ENCODE results near the gene SHROOM3. TPM values are rescaled to one million over a fixed set of nuclear protein-coding genes. Genes with fewer than 3 reads are reported as not detected.
A peak's percentile ranks its signal among the peaks of the same experiment; 100 is the strongest.

SHROOM3 gene
- total and polyA plus RNA-seq, 2 donors from 2014 or later = 5.5 to 67.3 TPM

DNA sequence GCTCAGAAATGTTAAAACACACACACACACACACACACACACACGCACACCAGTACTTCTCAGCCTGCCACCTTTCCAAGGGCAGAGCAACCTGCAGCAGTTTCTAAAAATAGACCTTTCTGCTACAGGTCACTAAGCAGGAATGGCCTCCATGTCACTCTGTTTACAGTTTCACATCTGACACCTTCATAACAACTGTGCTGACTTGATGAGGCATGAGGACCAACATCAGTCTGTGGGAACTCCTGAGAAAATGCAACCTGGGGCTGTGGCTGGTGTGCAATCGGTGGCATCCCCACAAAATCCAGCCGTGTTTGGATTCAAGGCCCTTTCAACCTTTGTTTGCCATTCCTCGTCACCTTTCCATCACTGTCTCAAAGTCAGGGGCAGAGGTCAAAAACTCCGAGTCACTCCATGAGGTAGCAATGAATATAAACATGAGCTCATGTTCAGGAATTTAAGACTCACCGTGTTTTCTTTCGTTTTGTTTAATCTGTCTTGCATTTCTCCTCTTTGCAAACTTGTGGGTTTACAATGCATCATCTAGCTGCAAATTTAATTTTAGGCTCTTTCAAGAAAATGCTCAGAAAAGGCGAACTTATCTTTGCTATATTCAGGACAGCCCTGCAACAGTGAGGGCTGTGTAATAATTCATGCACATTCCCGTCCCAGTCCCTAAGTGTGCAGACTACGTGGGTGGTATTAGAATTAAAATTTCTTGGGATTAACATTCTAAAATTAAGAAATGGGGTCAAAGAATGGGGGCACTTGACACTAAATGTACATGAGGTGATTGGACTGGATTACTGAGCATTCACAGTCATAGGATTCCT is 135.3 kb downstream of the SHROOM3 start:
- Histone ChIP-seq H3K9me3 (ENCODE audit: control insufficient read depth in 2 of 3, insufficient read depth in 1 of 3, low read length in 3 of 3) (no peaks in the 10 kb centered on the region), H3K27ac (ENCODE audit: low read depth in 2 of 2, low read length in 2 of 2) (peak overlapping the region; percentile 86 to 90), H3K36me3 (ENCODE audit: control insufficient read depth in 2 of 3, insufficient read depth in 3 of 3, low read length in 3 of 3) (no peaks in the 10 kb centered on the region), H3K27me3 (ENCODE audit: control insufficient read depth, insufficient read depth, low read length) (no peaks in the 10 kb centered on the region), H3K4me1 (ENCODE audit: control insufficient read depth in 2 of 3, insufficient read depth in 2 of 3, low read depth in 1 of 3, low read length in 3 of 3) (peaks cover 6 to 31% (median 9%) of the 10 kb centered on the region in 3 donors), H3K4me3 (ENCODE audit: low read length in 3 of 3) (peak overlapping the region in 2 of 3 donors; percentile 19 to 21), H3K9ac (ENCODE audit: low read length in 3 of 3) (peak overlapping the region in 1 of 3 donors; percentile 60)
- intact Hi-C loops (cut with DNase I) = no loop called here
- DNase-seq (peak in 4 of 5 donors; percentile 66 to 93 (median 84)), FAIRE-seq (no peak)
- TF ChIP-seq, protein P1, sequence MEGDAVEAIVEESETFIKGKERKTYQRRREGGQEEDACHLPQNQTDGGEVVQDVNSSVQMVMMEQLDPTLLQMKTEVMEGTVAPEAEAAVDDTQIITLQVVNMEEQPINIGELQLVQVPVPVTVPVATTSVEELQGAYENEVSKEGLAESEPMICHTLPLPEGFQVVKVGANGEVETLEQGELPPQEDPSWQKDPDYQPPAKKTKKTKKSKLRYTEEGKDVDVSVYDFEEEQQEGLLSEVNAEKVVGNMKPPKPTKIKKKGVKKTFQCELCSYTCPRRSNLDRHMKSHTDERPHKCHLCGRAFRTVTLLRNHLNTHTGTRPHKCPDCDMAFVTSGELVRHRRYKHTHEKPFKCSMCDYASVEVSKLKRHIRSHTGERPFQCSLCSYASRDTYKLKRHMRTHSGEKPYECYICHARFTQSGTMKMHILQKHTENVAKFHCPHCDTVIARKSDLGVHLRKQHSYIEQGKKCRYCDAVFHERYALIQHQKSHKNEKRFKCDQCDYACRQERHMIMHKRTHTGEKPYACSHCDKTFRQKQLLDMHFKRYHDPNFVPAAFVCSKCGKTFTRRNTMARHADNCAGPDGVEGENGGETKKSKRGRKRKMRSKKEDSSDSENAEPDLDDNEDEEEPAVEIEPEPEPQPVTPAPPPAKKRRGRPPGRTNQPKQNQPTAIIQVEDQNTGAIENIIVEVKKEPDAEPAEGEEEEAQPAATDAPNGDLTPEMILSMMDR (IDR thresholded peaks at IDR 0.05; ENCODE audit: borderline replicate concordance, extremely low read depth, insufficient read depth) = no peak

DNA sequence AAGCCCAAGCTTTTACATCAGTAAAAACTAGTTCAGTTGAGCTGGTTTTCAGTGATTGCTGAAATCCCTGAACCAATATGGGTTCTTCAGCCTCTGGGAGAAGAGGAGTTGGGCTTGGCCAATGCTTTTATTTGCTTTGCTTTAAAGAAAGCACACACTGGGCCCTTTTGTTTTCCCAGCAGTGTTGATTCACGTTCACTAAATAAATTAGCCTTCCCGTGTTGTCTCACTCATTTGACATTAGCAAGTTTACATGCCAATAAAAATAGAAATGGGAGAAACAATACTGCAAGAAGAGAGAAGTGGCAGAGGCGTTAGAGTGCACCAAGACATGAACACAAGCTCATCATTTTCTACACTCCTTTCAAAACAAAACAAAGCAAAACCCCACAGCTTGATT is 136.2 kb downstream of the SHROOM3 start:
- peaks cover 6 to 31% (median 9%) of the 10 kb centered on the region in 3 donors for H3K4me1 ChIP-seq (ENCODE audit: control insufficient read depth in 2 of 3, insufficient read depth in 2 of 3, low read depth in 1 of 3, low read length in 3 of 3)
- no peaks in the 10 kb centered on the region for H3K27me3 ChIP-seq (ENCODE audit: control insufficient read depth, insufficient read depth, low read length)
- peak overlapping the region; percentile 86 to 90 for H3K27ac ChIP-seq (ENCODE audit: low read depth in 2 of 2, low read length in 2 of 2)
- H3K4me3 ChIP-seq (ENCODE audit: low read length in 3 of 3) = no peak overlapping the region
- no peaks in the 10 kb centered on the region for H3K9me3 ChIP-seq (ENCODE audit: control insufficient read depth in 2 of 3, insufficient read depth in 1 of 3, low read length in 3 of 3)
- DNase-seq (peak in 1 of 5 donors; percentile 45), FAIRE-seq (no peak)
- intact Hi-C loops (cut with DNase I) = no loop called here
- no peak overlapping the region for H3K9ac ChIP-seq (ENCODE audit: low read length in 3 of 3)
- TF ChIP-seq, protein P1 (IDR thresholded peaks at IDR 0.05; ENCODE audit: borderline replicate concordance, extremely low read depth, insufficient read depth) = no peak
- H3K36me3 ChIP-seq (ENCODE audit: control insufficient read depth in 2 of 3, insufficient read depth in 3 of 3, low read length in 3 of 3) = no peaks in the 10 kb centered on the region

DNA sequence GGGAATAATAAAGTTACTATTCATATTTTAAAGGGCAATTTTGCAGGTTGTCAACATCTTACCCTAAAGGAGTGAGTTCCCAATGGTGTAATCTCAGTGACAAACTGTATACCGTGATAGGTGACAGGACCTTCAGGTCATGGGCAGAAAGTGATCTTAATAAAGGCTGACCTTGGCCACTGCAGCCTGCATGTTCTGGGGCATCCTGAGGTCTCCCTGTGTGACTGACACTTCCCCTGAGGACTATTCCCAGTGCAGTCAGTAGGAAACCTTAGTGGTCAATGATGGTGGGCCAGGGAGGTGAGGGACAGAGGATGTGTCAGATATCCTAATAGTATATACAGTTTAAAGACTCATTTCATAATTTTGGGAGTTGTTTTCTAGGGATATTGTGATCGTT is 137.2 kb downstream of the SHROOM3 start:
- Histone ChIP-seq H3K9ac (ENCODE audit: low read length in 3 of 3) (peak overlapping the region in 1 of 3 donors; percentile 16), H3K36me3 (ENCODE audit: control insufficient read depth in 2 of 3, insufficient read depth in 3 of 3, low read length in 3 of 3) (no peaks in the 10 kb centered on the region), H3K27me3 (ENCODE audit: control insufficient read depth, insufficient read depth, low read length) (no peaks in the 10 kb centered on the region), H3K4me3 (ENCODE audit: low read length in 3 of 3) (no peak overlapping the region), H3K27ac (ENCODE audit: low read depth in 2 of 2, low read length in 2 of 2) (peak overlapping the region; percentile 22 to 42), H3K9me3 (ENCODE audit: control insufficient read depth in 2 of 3, insufficient read depth in 1 of 3, low read length in 3 of 3) (no peaks in the 10 kb centered on the region), H3K4me1 (ENCODE audit: control insufficient read depth in 2 of 3, insufficient read depth in 2 of 3, low read depth in 1 of 3, low read length in 3 of 3) (peaks cover 6 to 31% (median 9%) of the 10 kb centered on the region in 3 donors)
- DNase-seq = no peak
- no peak for FAIRE-seq
- TF ChIP-seq, protein P1 (IDR thresholded peaks at IDR 0.05; ENCODE audit: borderline replicate concordance, extremely low read depth, insufficient read depth) = no peak
- intact Hi-C loops (cut with DNase I) = no loop called here

All from kidney (tissue), 14 donors.